AG04450 (cell line): ENCODE data around the gene LRP8. TPM values are rescaled to one million over a fixed set of nuclear protein-coding genes. Genes with fewer than 3 reads are reported as not detected.

Experiments used
- CTCF ChIA-PET: fragments of 300-600, 350-600 bp; formaldehyde crosslinking; extraction: SDS; loops from one replicate; lab custom pipeline; 2022; ENCODE audit warnings: antibody characterized with exemption, inconsistent platforms; lab: Charles Lee
- POLR2A ChIA-PET: fragments of 350-600 bp; formaldehyde crosslinking; extraction: SDS; loops from one replicate; lab custom pipeline; 2021; ENCODE audit warnings: antibody characterized with exemption, inconsistent platforms; lab: Yijun Ruan, JAX
- DNase-seq: peaks from one replicate; pipeline ENCODE4 v3.0.0-alpha.2; 2011; ENCODE audit warnings: low read depth, low spot score
- H3K27ac ChIP-seq: one replicate; pipeline ENCODE4 v1.5.1; 2012; ENCODE audit warnings: low read depth, low read length, control low read depth
- H3K27me3 ChIP-seq: one replicate; pipeline ENCODE4 v1.6.0; 2012; ENCODE audit warnings: low read length; ENCODE audit not compliant: control insufficient read depth, insufficient read depth
- H3K4me3 ChIP-seq: 2 replicates; pipeline ENCODE4 v1.5.1; 2011; ENCODE audit warnings: mild to moderate bottlenecking, low read depth, low read length, control low read depth
- H3K9me3 ChIP-seq: 2 replicates; pipeline ENCODE4 v1.5.1; 2012; ENCODE audit warnings: low read length; ENCODE audit not compliant: control insufficient read depth, insufficient read depth
- CTCF ChIP-seq: IDR thresholded peaks from 2 replicates; pipeline ENCODE4 v1.5.1; 2011; ENCODE audit warnings: low read depth, low read length, control low read depth, inconsistent platforms
- polyA plus RNA-seq: library from polyadenylated mRNA; depleted of rRNA; stranded (reverse); fragments of >200 nt; gene quantifications from 2 replicates; pipeline ENCODE4 v1.2.3, GENCODE V29; 2011

The LRP8 gene
- polyA plus RNA-seq, 1 experiment: 5.0 TPM

- POLR2A ChIA-PET: interaction anchor here (0.6 to 1.0 kb wide), 4 partner anchors 15 to 419 kb away, joined by 3 to 6 read pairs (median 4); partner anchors contain the start of gene ZYG11A
- CTCF ChIA-PET: interaction anchor here (0.6 kb wide), 1 partner anchor 38 kb away, joined by 5 read pairs; no protein-coding TSS in a partner anchor
Measured at GRCh38 chr1:53238197-53239155, 89.4 kb downstream of the LRP8 start, which contains the start of gene MAGOH. Gene MAGOH (minus strand): TSS chr1:53238518. CDS start chr1:53238448, 70 bp downstream.

GRCh38 chr1:53237638-53238037 is 90.2 kb downstream of the LRP8 start:
- H3K4me3 ChIP-seq: peak overlapping the region; percentile 100
- CTCF ChIA-PET: interaction anchor here (0.6 kb wide), 1 partner anchor 39 kb away, joined by 5 read pairs; no protein-coding TSS in a partner anchor
- H3K27ac ChIP-seq: no peak overlapping the region
- H3K27me3 ChIP-seq: no peaks in the 10 kb centered on the region
- H3K9me3 ChIP-seq: peaks cover 3% of the 10 kb centered on the region; the same call in 1 of the 2 replicates
- no peak for TF ChIP-seq CTCF
- no peak for DNase-seq
- POLR2A ChIA-PET: no interaction called here

More at GRCh38 chr1:53238197-53239155, 89.4 kb downstream of the LRP8 start, which contains the start of gene MAGOH:
- no peak for TF ChIP-seq CTCF
- H3K9me3 ChIP-seq: peaks cover 3% of the 10 kb centered on the region; the same call in 1 of the 2 replicates
- H3K27me3 ChIP-seq: no peaks in the 10 kb centered on the region
- H3K27ac ChIP-seq: peak within 1 kb of the TSS; percentile 82
- peak; percentile 88 for DNase-seq
- H3K4me3 ChIP-seq: peak within 1 kb of the TSS; percentile 100

GRCh38 chr1:53220962-53221286 is 106.9 kb downstream of the LRP8 start:
- ChIA-PET POLR2A (no interaction called here), CTCF (no interaction called here)
- TF ChIP-seq CTCF: no peak

GRCh38 chr1:53220171-53220961 is 107.5 kb downstream of the LRP8 start, which contains the start of gene CZIB:
Gene CZIB (minus strand): TSS chr1:53220634. CDS start chr1:53220575, 59 bp downstream.
- H3K27ac ChIP-seq: peak within 1 kb of the TSS; percentile 90
- no peaks in the 10 kb centered on the region for H3K27me3 ChIP-seq
- H3K4me3 ChIP-seq: peak within 1 kb of the TSS; percentile 97
- DNase-seq: peak; percentile 58
- CTCF ChIA-PET: interaction anchor here (1.0 kb wide), 1 partner anchor 33 kb away, joined by 3 read pairs; no protein-coding TSS in a partner anchor
- no peak for TF ChIP-seq CTCF
- no peaks in the 10 kb centered on the region for H3K9me3 ChIP-seq
- POLR2A ChIA-PET: no interaction called here

More at GRCh38 chr1:53220962-53221286, 106.9 kb downstream of the LRP8 start:
- H3K9me3 ChIP-seq: no peaks in the 10 kb centered on the region
- H3K4me3 ChIP-seq: peak overlapping the region; percentile 97
- no peaks in the 10 kb centered on the region for H3K27me3 ChIP-seq
- no peak for DNase-seq
- H3K27ac ChIP-seq: peak overlapping the region; percentile 21
